ENCODE results near the gene CA4.
A peak's percentile ranks its signal among the peaks of the same experiment; 100 is the strongest.

CA4 gene

GRCh38 chr17:60160829-60161501 is 11.2 kb downstream of the CA4 start:
- Histone ChIP-seq H2AFZ (no peak overlapping the region), H3K4me1 (no peaks in the 10 kb centered on the region), H3K4me3 (ENCODE audit: low read depth, low read length) (no peak overlapping the region), H3K4me2 (ENCODE audit: low read length) (no peak overlapping the region), H3K9me3 (ENCODE audit: control insufficient read depth, low read length) (no peaks in the 10 kb centered on the region), H3K27me3 (ENCODE audit: control insufficient read depth, insufficient read depth, low read length) (no peaks in the 10 kb centered on the region), H3K79me2 (no peaks in the 10 kb centered on the region), H3K9ac (no peak overlapping the region), H3K36me3 (ENCODE audit: control insufficient read depth, insufficient read depth, low read length) (no peaks in the 10 kb centered on the region), H3K27ac (peak overlapping the region; percentile 59)
- TF ChIP-seq CTCF (IDR thresholded peaks at IDR 0.05), result no peak

GRCh38 chr17:60161598-60162330 is 12.0 kb downstream of the CA4 start:
- Histone ChIP-seq H3K4me1 (no peaks in the 10 kb centered on the region), H3K27me3 (ENCODE audit: control insufficient read depth, insufficient read depth, low read length) (no peaks in the 10 kb centered on the region), H3K9ac (no peak overlapping the region), H3K79me2 (no peaks in the 10 kb centered on the region), H3K4me2 (ENCODE audit: low read length) (no peak overlapping the region), H3K9me3 (ENCODE audit: control insufficient read depth, low read length) (no peaks in the 10 kb centered on the region), H3K36me3 (ENCODE audit: control insufficient read depth, insufficient read depth, low read length) (no peaks in the 10 kb centered on the region), H3K4me3 (ENCODE audit: low read depth, low read length) (no peak overlapping the region), H2AFZ (no peak overlapping the region), H3K27ac (peak overlapping the region; percentile 59)
- TF ChIP-seq CTCF (IDR thresholded peaks at IDR 0.05), result no peak

GRCh38 chr17:60163108-60163784 is 13.5 kb downstream of the CA4 start:
- no peaks in the 10 kb centered on the region for H3K9me3 ChIP-seq (ENCODE audit: control insufficient read depth, low read length)
- H3K4me3 ChIP-seq (ENCODE audit: low read depth, low read length), result no peak overlapping the region
- H2AFZ ChIP-seq, result peak overlapping the region; percentile 17
- H3K79me2 ChIP-seq, result no peaks in the 10 kb centered on the region
- no peaks in the 10 kb centered on the region for H3K36me3 ChIP-seq (ENCODE audit: control insufficient read depth, insufficient read depth, low read length)
- no peaks in the 10 kb centered on the region for H3K27me3 ChIP-seq (ENCODE audit: control insufficient read depth, insufficient read depth, low read length)
- no peak overlapping the region for H3K4me2 ChIP-seq (ENCODE audit: low read length)
- H3K4me1 ChIP-seq, result no peaks in the 10 kb centered on the region
- no peak overlapping the region for H3K9ac ChIP-seq
- H3K27ac ChIP-seq, result peak overlapping the region; percentile 59
- no peak for TF ChIP-seq CTCF (IDR thresholded peaks at IDR 0.05)

- no peak overlapping the region for H3K4me2 ChIP-seq (ENCODE audit: low read length)
- H3K36me3 ChIP-seq (ENCODE audit: control insufficient read depth, insufficient read depth, low read length), result no peaks in the 10 kb centered on the region
- no peak for TF ChIP-seq CTCF (IDR thresholded peaks at IDR 0.05)
- no peak overlapping the region for H3K9ac ChIP-seq
- H3K27ac ChIP-seq, result peak overlapping the region; percentile 36
- H3K9me3 ChIP-seq (ENCODE audit: control insufficient read depth, low read length), result no peaks in the 10 kb centered on the region
- no peak overlapping the region for H2AFZ ChIP-seq
- no peak overlapping the region for H3K4me3 ChIP-seq (ENCODE audit: low read depth, low read length)
- H3K27me3 ChIP-seq (ENCODE audit: control insufficient read depth, insufficient read depth, low read length), result no peaks in the 10 kb centered on the region
- H3K79me2 ChIP-seq, result no peaks in the 10 kb centered on the region
- H3K4me1 ChIP-seq, result no peaks in the 10 kb centered on the region
Measured at GRCh38 chr17:60164164-60164563, 14.4 kb downstream of the CA4 start.

Data from parathyroid adenoma (tissue), 2 donors.